Duodenal mucosa (tissue), 2 donors: ENCODE measurements around the gene UBL3.

ENCODE experiments used
- H3K27ac ChIP-seq: one replicate; pipeline ENCODE4 v1.7.0; 2013; ENCODE audit warnings: low read depth, low read length
- H3K27me3 ChIP-seq, 2 donors: one replicate each; pipeline ENCODE4 v1.7.0; 2013; ENCODE audit warnings: low read length in 2 of 2, control low read depth in 1 of 2; ENCODE audit not compliant: insufficient read depth in 2 of 2, control insufficient read depth in 1 of 2
- H3K36me3 ChIP-seq, 2 donors: one replicate each; pipeline ENCODE4 v1.7.0; 2013; ENCODE audit warnings: low read length in 2 of 2, control low read depth in 1 of 2; ENCODE audit not compliant: insufficient read depth in 2 of 2, control insufficient read depth in 1 of 2
- H3K4me1 ChIP-seq, 2 donors: one replicate each; pipeline ENCODE4 v1.7.0; 2013; ENCODE audit warnings: low read length in 2 of 2, control low read depth in 1 of 2; ENCODE audit not compliant: insufficient read depth in 2 of 2, control insufficient read depth in 1 of 2
- H3K4me3 ChIP-seq, 2 donors: one replicate each; pipeline ENCODE4 v1.7.0; 2013; ENCODE audit warnings: low read length in 2 of 2, low read depth in 1 of 2
- H3K9ac ChIP-seq, 2 donors: one replicate each; pipeline ENCODE4 v1.7.0; 2013; ENCODE audit warnings: low read length in 2 of 2, low read depth in 1 of 2
- H3K9me3 ChIP-seq, 2 donors: one replicate each; pipeline ENCODE4 v1.7.0; 2013; ENCODE audit warnings: low read length in 2 of 2, control low read depth in 1 of 2; ENCODE audit not compliant: control insufficient read depth in 1 of 2

The UBL3 gene

GRCh38 chr13:29847501-29847983 lies 2.9 kb downstream of the UBL3 start:
- no peaks in the 10 kb centered on the region for H3K9me3 ChIP-seq
- H3K27ac ChIP-seq = peak overlapping the region; percentile 75
- peaks cover 17 to 19% of the 10 kb centered on the region in 2 donors for H3K4me1 ChIP-seq
- no peaks in the 10 kb centered on the region for H3K27me3 ChIP-seq
- H3K4me3 ChIP-seq = peak overlapping the region; percentile 81 to 98
- peak overlapping the region; percentile 71 to 91 for H3K9ac ChIP-seq
- no peaks in the 10 kb centered on the region for H3K36me3 ChIP-seq

- Histone ChIP-seq H3K9ac (peak overlapping the region; percentile 71 to 91), H3K4me1 (peaks cover 17 to 21% of the 10 kb centered on the region in 2 donors), H3K27me3 (no peaks in the 10 kb centered on the region), H3K27ac (no peak overlapping the region), H3K9me3 (no peaks in the 10 kb centered on the region), H3K36me3 (no peaks in the 10 kb centered on the region), H3K4me3 (peak overlapping the region; percentile 81 to 98)
Measured at GRCh38 chr13:29846475-29847256, 3.8 kb downstream of the UBL3 start.

- Histone ChIP-seq H3K36me3 (no peaks in the 10 kb centered on the region), H3K27me3 (no peaks in the 10 kb centered on the region), H3K4me3 (peak overlapping the region in 1 of 2 donors; percentile 29), H3K9me3 (no peaks in the 10 kb centered on the region), H3K9ac (no peak overlapping the region), H3K27ac (no peak overlapping the region), H3K4me1 (peaks cover 11 to 21% of the 10 kb centered on the region in 2 donors)
Measured at GRCh38 chr13:29845440-29846056, 4.9 kb downstream of the UBL3 start.

- Histone ChIP-seq H3K4me1 (peaks cover 11 to 21% of the 10 kb centered on the region in 2 donors), H3K36me3 (no peaks in the 10 kb centered on the region), H3K9me3 (no peaks in the 10 kb centered on the region), H3K27ac (no peak overlapping the region), H3K9ac (no peak overlapping the region), H3K27me3 (no peaks in the 10 kb centered on the region), H3K4me3 (no peak overlapping the region)
Measured at GRCh38 chr13:29844441-29844840, 6.0 kb downstream of the UBL3 start.

DNA sequence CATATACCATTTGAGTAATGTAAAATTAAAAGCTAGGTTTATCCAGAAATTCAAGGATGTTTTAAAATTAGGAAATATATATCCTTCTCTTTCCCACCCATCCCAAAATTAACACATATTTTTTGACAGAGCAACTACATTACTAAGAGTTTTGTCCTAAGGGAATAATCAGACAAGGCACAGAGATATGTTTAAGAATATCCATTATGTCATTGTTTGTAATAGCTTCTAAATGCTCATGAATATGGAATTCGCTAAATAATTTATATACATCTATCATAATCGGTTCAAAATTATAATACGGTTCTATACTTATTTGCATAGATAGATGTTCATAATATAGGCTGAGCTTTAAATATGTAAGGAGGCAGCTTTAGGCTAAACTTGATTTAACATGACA lies 9.8 kb downstream of the UBL3 start:
- H3K27ac ChIP-seq = no peak overlapping the region
- no peaks in the 10 kb centered on the region for H3K9me3 ChIP-seq
- H3K4me3 ChIP-seq = no peak overlapping the region
- no peaks in the 10 kb centered on the region for H3K36me3 ChIP-seq
- peaks cover 3 to 12% of the 10 kb centered on the region in 2 donors for H3K4me1 ChIP-seq
- H3K27me3 ChIP-seq = no peaks in the 10 kb centered on the region
- H3K9ac ChIP-seq = no peak overlapping the region

GRCh38 chr13:29835280-29836061 lies 14.9 kb downstream of the UBL3 start:
- Histone ChIP-seq H3K36me3 (no peaks in the 10 kb centered on the region), H3K9ac (no peak overlapping the region), H3K9me3 (no peaks in the 10 kb centered on the region), H3K27me3 (no peaks in the 10 kb centered on the region), H3K4me3 (no peak overlapping the region), H3K27ac (no peak overlapping the region), H3K4me1 (peaks cover 9 to 13% of the 10 kb centered on the region in 2 donors)

DNA sequence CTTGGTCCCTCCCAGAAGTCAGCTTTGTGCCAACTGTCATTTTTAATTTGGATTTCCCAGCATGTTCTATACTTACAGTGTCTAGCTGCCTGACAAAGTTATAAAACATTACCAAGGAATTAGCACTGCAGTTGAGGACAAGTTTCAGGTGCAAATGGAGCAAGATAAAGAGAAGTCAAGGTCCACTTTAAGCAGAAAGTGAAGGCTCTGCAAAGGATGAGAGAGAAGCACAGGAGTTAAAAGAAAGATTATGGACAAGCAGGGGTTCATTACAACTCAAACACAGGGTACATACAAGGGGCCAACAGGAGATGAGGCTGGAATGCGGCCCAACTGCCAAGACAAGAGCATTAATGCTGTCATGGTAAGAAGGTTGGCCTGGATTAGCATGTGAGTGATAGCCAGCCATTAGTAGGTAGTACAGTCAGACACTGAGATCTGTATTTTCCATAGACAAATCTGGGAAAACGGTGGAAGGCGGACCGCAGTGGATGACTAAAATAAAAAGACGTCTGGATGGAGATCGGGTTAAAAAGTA lies 17.6 kb downstream of the UBL3 start:
- H3K36me3 ChIP-seq = no peaks in the 10 kb centered on the region

GRCh38 chr13:29830000-29830399 lies 20.4 kb downstream of the UBL3 start:
- Histone ChIP-seq H3K36me3 (no peaks in the 10 kb centered on the region), H3K4me1 (peaks cover 9 to 13% of the 10 kb centered on the region in 2 donors), H3K9me3 (no peaks in the 10 kb centered on the region), H3K4me3 (no peak overlapping the region), H3K9ac (no peak overlapping the region), H3K27me3 (no peaks in the 10 kb centered on the region), H3K27ac (no peak overlapping the region)

More for the DNA sequence above, 17.6 kb downstream of the UBL3 start:
- H3K9me3 ChIP-seq = no peaks in the 10 kb centered on the region
- no peak overlapping the region for H3K9ac ChIP-seq
- H3K27me3 ChIP-seq = no peaks in the 10 kb centered on the region
- H3K4me3 ChIP-seq = no peak overlapping the region
- no peak overlapping the region for H3K27ac ChIP-seq
- H3K4me1 ChIP-seq = peaks cover 9 to 13% of the 10 kb centered on the region in 2 donors

GRCh38 chr13:29819143-29819542 lies 31.3 kb downstream of the UBL3 start:
- Histone ChIP-seq H3K27me3 (no peaks in the 10 kb centered on the region), H3K27ac (no peak overlapping the region)

More at GRCh38 chr13:29819143-29819542, 31.3 kb downstream of the UBL3 start:
- Histone ChIP-seq H3K4me3 (no peak overlapping the region), H3K36me3 (no peaks in the 10 kb centered on the region), H3K9ac (no peak overlapping the region), H3K4me1 (peaks cover 11 to 12% of the 10 kb centered on the region in 2 donors), H3K9me3 (no peaks in the 10 kb centered on the region)
